Psoas muscle (tissue), 8 donors: Measurements from ENCODE around the gene WWC1. TPM values are rescaled to one million over a fixed set of nuclear protein-coding genes. Genes with fewer than 3 reads are reported as not detected.
"Not testable (repeated sequence)": the region's sequence is repeated elsewhere in the genome, so short reads cannot be mapped to it uniquely, and the experiment has no call there.

Experiments
- ATAC-seq, 4 donors: fragments of 200-7000 bp; cut with Tn5 transposase; one replicate each; pipeline ENCODE4 v1.9.1; 2020; ENCODE audit warnings: moderate library complexity in 3 of 4, mild to moderate bottlenecking in 2 of 4
- DNase-seq, 2 donors: peaks; one replicate each; pipeline ENCODE4 v3.0.0-alpha.2; 2020
- H3K27ac ChIP-seq: fragments of 200-600 bp; one replicate; pipeline ENCODE4 v1.8.0; 2022
- H3K27me3 ChIP-seq, 3 donors: fragments of 200-600 bp in 1 of 3; one replicate each; pipeline versions ENCODE4 v1.6.1 to v1.8.0; 2013 to 2022; ENCODE audit warnings: low read length in 2 of 3, mild to moderate bottlenecking in 2 of 3, moderate library complexity in 1 of 3; ENCODE audit not compliant: insufficient read depth in 3 of 3
- H3K36me3 ChIP-seq, 2 donors: fragments of 200-600 bp in 1 of 2; one replicate each; pipeline versions ENCODE4 v1.6.1 to v1.8.0; 2013 to 2022; ENCODE audit warnings: low read depth in 1 of 2, mild to moderate bottlenecking in 1 of 2, moderate library complexity in 1 of 2; ENCODE audit not compliant: insufficient read depth in 1 of 2
- H3K4me1 ChIP-seq: fragments of 200-600 bp; one replicate; pipeline ENCODE4 v1.8.0; 2022
- H3K4me3 ChIP-seq: fragments of 200-600 bp; one replicate; pipeline ENCODE4 v1.8.0; 2022; ENCODE audit warnings: mild to moderate bottlenecking
- H3K9me3 ChIP-seq: fragments of 200-600 bp; one replicate; pipeline ENCODE4 v1.8.0; 2022
- CTCF ChIP-seq: fragments of 200-600 bp; IDR thresholded peaks from one replicate; pipeline ENCODE4 v1.8.0; 2022; ENCODE audit warnings: antibody characterized with exemption
- whole genome bisulfite sequencing, 3 donors: extraction: QIAGEN DNeasy Blood & Tissue Kit; methylation state at CpG; one replicate each; pipeline versions ENCODE4 v1.1.6 to v1.1.7; 2013; 5-methylcytosine and 5-hydroxymethylcytosine counted together
- intact Hi-C, 2 donors: fragments of 100-400 bp; cut with DNase I; formaldehyde crosslinking; loops; one replicate each; pipeline versions ENCODE4 v1.11.0 to v1.14.2; 2022
- polyA plus RNA-seq, 3 donors: library from polyadenylated mRNA; stranded (reverse); fragments of 200-250 nt; gene quantifications; one replicate each; pipeline ENCODE4 v1.2.3, GENCODE V29; 2013
- total RNA-seq, 4 donors: library from RNA; stranded (reverse); fragmentation: NEBNext Ultra II Directional in 2 of 4; extraction: Animal tissue kit (Norgen Biotek cat#: 25700) in 2 of 4; gene quantifications; one replicate each; pipeline versions ENCODE4 v1.2.1 to v1.2.4, GENCODE V29; 2021 to 2023
- donor health status: healthy with polysubstance abuse.
- donor health status: DM: no; HTN: no; CAD: no; lungs with moderate emphysema.
- donor health status: Bipolar disorder and iron deficiency.
- donor health status: healthy.
- donor health status: DM: yes; HTN: yes; CAD: no.
- donor health status: DM: no; HTN: no; CAD: no.
- donor health status: DM: no; HTN: no; CAD: no.
- donor health status: DM: yes; HTN: yes; CAD: no.

The WWC1 gene
- total and polyA plus RNA-seq, 7 donors = 0.03 to 0.25 (median 0.08) TPM; not detected in 3

GRCh38 chr5:168337361-168337760 lies 45.9 kb downstream of the WWC1 start:
- WGBS, 3 donors = 46 to 57% (median 52%) methylated on average over 2 of the region's 2 CpGs
- Histone ChIP-seq H3K36me3 (no peaks in the 10 kb centered on the region), H3K9me3 (no peaks in the 10 kb centered on the region), H3K27ac (no peak overlapping the region), H3K27me3 (no peaks in the 10 kb centered on the region), H3K4me1 (no peaks in the 10 kb centered on the region), H3K4me3 (no peak overlapping the region)
- intact Hi-C loops = no loop called here
- no peak for TF ChIP-seq CTCF
- DNase-seq (no peak), ATAC-seq (no peak)

- Histone ChIP-seq H3K4me3 (no peak overlapping the region), H3K36me3 (no peaks in the 10 kb centered on the region), H3K27me3 (no peaks in the 10 kb centered on the region), H3K4me1 (no peaks in the 10 kb centered on the region), H3K9me3 (no peaks in the 10 kb centered on the region), H3K27ac (no peak overlapping the region)
- DNase-seq (no peak), ATAC-seq (no peak)
- no peak for TF ChIP-seq CTCF
- intact Hi-C loops = no loop called here
- WGBS, 3 donors = 20 to 29% (median 23%) methylated on average over 5 of the region's 5 CpGs
Observed at GRCh38 chr5:168339109-168339771, 47.8 kb downstream of the WWC1 start.

DNA sequence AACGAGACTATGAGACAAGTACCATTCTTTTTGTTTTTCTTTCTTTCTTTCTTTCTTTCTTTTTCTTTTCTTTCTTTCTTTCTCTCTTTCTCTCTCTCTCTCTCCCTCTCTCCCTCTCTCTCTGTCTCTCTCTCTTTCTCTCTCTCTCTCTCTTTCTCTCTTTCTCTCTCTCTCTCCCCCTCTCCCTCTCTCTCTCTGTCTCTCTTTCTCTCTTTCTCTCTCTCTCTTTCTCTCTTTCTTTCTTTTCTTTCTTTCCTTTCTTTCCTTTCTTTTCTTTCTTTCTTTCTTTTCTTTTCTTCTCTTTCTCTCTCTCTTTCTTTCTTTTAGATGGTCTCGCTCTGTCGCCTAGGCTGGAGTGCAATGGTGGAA lies 48.3 kb downstream of the WWC1 start:
- DNase-seq, ATAC-seq, H3K4me3 ChIP-seq, H3K4me1 ChIP-seq, H3K9me3 ChIP-seq, H3K27me3 ChIP-seq, H3K36me3 ChIP-seq, H3K27ac ChIP-seq, intact Hi-C loops: not testable (repeated sequence)
- WGBS, 3 donors = 89 to 92% (median 90%) methylated on average over 3 of the region's 3 CpGs

DNA sequence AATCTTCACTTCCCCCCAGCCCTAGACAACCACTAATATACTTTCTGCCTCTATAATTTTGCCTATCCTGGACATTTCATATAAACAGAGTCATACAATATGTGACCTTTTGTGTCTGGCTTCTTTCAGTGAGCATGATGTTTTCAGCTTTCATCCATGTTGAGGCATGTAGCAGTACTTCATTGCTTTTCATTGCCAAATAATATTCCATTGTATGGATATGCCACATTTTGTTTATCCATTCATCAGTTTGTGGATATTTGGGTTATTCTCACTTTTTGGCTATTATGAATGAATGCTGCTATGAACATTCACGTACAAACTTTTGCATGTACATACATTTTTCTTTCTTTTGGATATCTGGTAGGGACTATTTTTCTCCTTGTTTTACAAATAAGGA lies 49.0 kb downstream of the WWC1 start:
- DNase-seq = no peak
- Histone ChIP-seq H3K27me3 (no peaks in the 10 kb centered on the region), H3K27ac (no peak overlapping the region), H3K4me3 (no peak overlapping the region), H3K36me3 (no peaks in the 10 kb centered on the region), H3K4me1 (no peaks in the 10 kb centered on the region), H3K9me3 (no peaks in the 10 kb centered on the region)
- no peak for TF ChIP-seq CTCF
- ATAC-seq = no peak
- 88 to 100% (median 94%) methylated on average over 1 of the region's 1 CpG for WGBS, 3 donors
- intact Hi-C loops = no loop called here

DNA sequence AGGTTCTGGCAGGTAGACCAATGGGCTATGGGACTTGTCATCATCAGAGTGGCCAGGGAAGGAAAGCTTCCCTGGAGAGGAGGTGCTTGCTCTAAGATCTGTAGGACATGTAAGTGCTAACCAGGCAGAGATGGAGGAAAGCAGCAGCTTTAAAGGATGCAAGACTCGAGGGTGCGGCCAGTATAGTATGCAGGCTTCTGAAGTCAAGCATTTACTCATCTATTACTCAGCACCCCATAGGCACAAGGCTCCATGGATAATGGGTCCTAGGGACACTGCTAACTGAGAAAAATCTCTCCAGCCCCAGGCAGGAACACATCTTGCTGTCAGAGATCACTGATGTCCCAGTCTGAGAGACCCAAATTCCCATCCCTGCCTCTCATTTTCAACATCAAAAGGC lies 49.7 kb downstream of the WWC1 start:
- WGBS, 3 donors = 90 to 93% (median 92%) methylated on average over 2 of the region's 2 CpGs
- Histone ChIP-seq H3K4me1 (no peaks in the 10 kb centered on the region), H3K9me3 (no peaks in the 10 kb centered on the region), H3K27me3 (no peaks in the 10 kb centered on the region), H3K4me3 (no peak overlapping the region), H3K36me3 (no peaks in the 10 kb centered on the region), H3K27ac (no peak overlapping the region)
- intact Hi-C loops = no loop called here
- TF ChIP-seq CTCF = no peak
- DNase-seq (no peak), ATAC-seq (no peak)
